ENCODE results near the gene PARN.
"Not testable (repeated sequence)": the region's sequence is repeated elsewhere in the genome, so short reads cannot be mapped to it uniquely, and the experiment has no call there.

PARN gene, protein sequence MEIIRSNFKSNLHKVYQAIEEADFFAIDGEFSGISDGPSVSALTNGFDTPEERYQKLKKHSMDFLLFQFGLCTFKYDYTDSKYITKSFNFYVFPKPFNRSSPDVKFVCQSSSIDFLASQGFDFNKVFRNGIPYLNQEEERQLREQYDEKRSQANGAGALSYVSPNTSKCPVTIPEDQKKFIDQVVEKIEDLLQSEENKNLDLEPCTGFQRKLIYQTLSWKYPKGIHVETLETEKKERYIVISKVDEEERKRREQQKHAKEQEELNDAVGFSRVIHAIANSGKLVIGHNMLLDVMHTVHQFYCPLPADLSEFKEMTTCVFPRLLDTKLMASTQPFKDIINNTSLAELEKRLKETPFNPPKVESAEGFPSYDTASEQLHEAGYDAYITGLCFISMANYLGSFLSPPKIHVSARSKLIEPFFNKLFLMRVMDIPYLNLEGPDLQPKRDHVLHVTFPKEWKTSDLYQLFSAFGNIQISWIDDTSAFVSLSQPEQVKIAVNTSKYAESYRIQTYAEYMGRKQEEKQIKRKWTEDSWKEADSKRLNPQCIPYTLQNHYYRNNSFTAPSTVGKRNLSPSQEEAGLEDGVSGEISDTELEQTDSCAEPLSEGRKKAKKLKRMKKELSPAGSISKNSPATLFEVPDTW

GRCh38 chr16:14629919-14630619 lies at the start of gene PARN:
PARN (minus strand) TSS chr16:14630260; CDS start chr16:14630125, 135 bp downstream.
- peak; percentile 91 to 94 for DNase-seq

DNA sequence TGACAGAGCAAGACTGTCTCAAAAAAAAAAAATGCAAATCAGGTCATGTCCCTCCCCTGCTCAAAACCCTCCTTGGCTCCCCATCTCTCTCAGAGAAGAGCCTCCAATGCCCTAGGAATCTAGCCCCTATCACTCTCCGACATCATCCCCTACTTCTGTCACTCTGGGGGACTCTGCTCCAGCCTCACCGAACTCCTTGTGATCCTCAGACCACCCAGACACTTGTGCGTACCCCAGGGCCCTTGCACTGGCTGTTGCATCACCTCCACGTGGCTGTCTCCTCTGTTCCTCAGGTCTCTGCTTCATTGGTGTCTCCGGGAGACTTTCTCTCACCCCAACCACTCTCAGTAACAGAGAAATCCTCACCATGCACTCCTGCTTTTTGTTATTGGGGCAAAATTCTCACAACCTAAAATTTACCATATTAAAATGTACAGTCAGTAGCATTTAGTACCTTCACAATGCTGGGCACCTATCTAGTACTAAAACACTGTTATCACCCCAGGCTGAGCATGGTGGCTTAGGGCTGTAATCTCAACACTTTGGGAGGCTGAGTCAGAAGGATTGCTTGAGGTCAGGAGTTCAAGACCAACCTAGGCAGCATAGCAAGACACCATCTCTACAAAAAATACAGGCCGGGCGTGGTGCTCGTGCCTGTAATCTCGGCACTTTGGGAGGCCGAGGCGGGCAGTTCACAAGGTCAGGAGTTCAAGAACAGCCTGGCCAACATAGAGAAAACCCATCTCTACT lies 48.9 kb upstream of the PARN start:
- DNase-seq = no peak

GRCh38 chr16:14677627-14678026 lies 47.6 kb upstream of the PARN start:
- no peak for DNase-seq

DNA sequence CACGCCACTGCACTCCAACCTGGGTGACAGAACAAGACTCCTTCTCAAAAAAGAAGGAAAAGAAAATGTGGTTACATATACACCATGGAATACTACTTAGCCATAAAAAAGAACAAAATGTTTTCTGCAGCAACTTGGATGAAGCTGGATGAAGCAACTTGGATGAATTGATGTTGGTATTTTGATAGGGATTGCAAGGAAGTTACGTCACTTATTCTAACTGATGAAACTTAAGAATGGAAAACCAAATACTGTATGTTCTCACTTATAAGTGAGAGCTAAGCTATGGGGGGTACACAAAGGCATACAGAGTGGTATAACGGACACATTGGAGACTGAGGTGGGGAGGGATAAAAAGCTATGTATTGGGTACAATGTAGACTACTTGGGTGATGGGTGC lies 46.6 kb upstream of the PARN start:
- DNase-seq = no peak

- DNase-seq = no peak
Observed at GRCh38 chr16:14672403-14672971, 42.4 kb upstream of the PARN start.

GRCh38 chr16:14669776-14670175 lies 39.7 kb upstream of the PARN start:
- no peak for DNase-seq

- no peak for DNase-seq
Observed at GRCh38 chr16:14668556-14669223, 38.6 kb upstream of the PARN start.

GRCh38 chr16:14667347-14668266 lies 37.5 kb upstream of the PARN start:
- DNase-seq = no peak

GRCh38 chr16:14658063-14658462 lies 28.0 kb upstream of the PARN start:
- no peak for DNase-seq

- no peak for DNase-seq
Observed at GRCh38 chr16:14652726-14653125, 22.7 kb upstream of the PARN start.

DNA sequence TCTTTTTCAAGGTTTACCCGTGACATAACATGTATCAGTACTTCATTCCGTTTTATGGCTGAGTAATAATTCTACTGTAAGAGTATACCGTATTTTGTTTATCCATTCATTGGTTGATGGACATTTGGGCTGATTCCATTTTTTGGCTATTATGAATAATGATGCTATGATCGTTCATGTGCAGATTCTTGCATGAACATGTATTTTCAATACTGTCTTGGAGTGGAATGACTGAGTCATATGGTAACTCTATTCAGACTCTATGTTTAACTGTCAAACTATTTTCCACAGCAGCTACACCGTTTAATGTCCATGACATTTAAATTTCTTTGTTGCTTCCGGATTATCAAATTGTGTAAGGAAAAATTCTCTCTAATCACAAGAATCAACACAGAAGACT lies 20.6 kb upstream of the PARN start:
- DNase-seq = no peak

DNA sequence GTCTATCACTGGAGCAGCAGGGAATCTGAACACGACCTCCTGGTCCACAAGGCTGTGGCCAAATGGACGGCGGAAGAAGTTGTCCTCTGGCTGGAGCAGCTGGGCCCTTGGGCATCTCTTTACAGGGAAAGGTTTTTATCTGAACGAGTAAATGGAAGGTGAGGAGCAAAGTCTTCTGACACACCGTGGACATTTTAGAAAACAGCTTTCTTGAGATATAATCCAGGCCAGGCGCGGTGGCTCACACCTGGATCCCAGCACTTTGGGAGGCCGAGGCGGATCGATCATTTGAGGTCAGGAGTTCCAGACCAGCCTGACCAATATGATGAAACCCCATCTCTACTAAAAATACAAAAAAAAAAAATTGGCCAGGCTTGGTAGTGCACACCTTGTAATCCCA lies 19.8 kb upstream of the PARN start:
- DNase-seq = no peak

DNA sequence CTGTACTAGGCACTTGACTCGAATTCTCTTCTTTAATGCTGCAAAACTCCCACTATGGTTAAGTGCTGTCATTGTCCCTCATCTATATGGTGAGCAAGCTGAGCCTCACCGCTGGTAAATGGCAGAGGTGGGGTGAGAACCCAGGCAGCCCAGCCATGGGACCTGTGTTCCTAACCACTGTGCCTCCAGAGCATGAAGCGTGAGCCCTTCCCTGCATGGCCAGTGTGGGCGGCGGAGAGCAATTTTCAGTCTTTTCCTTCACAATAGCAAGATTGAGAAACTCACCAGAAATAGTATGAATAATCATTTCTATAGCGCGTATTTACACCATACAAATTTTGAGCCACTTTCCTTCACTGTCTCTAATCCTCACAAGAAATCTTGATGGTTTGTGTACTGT lies 11.9 kb upstream of the PARN start:
- DNase-seq = no peak

DNA sequence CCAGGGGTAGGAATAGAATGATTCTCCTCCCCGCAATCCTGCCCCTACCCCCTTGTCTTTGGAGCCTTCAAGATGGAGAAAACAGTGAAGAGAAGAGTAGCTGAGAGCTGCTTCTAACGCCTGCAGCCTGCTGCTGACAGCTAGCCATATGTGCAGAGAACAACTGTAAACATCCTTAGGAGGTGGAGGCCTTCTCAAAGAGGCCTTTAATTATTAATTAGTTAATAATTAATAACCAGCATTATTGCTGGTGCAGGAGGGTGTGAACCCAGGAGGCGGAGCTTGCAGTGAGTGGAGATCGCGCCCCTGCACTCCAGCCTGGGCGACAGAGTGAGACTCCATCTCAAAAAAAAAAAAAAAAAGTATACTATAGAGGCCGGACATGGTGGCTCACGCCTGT lies 11.1 kb upstream of the PARN start:
- no peak for DNase-seq

DNA sequence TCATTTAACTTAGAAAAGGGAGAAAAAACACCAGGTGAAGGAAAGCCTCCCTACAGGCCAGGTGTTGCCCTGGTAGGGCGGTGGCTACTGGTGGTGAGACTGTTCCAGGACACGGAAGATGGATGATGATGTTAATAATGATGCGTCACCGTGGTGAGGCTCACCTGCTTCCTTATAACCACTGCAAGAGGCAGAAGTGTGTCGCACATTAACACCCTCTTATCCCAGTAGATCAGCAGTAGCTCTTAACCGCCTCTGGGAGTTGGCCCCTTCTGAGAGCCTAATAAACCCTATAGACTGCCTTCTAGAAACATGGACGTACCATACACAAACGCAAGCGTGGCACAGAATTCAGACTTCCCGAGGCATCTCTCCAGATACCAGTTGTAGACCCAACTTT lies 10.5 kb upstream of the PARN start:
- no peak for DNase-seq

- DNase-seq = not testable (repeated sequence)
Observed at GRCh38 chr16:14636951-14637240, 6.8 kb upstream of the PARN start.

DNA sequence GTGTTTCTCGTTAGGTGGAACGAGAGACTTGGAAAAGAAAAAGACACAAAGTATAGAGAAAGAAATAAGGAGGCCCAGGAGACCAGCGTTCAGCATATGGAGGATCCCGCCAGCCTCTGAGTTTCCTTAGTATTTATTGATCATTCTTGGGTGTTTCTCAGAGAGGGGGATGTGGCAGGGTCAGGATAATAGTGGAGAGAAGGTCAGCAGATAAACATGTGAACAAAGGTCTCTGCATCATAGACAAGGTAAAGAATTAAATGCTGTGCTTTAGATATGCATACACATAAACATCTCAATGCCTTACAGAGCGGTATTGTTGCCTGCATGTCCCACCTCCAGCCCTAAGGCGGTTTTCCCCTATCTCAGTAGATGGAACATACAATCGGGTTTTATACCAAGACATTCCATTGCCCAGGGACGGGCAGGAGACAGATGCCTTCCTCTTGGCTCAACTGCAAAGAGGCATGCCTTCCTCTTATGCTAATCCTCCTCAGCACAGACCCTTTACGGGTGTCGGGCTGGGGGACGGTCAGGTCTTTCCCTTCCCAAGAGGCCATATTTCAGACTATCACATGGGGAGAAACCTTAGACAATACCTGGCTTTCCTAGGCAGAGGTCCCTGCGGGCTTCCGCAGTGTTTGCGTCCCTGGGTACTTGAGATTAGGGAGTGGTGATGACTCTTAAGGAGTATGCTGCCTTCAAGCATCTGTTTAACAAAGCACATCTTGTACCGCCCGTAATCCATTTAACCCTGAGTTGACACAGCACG lies 6.3 kb upstream of the PARN start:
- DNase-seq = not testable (repeated sequence)

DNA sequence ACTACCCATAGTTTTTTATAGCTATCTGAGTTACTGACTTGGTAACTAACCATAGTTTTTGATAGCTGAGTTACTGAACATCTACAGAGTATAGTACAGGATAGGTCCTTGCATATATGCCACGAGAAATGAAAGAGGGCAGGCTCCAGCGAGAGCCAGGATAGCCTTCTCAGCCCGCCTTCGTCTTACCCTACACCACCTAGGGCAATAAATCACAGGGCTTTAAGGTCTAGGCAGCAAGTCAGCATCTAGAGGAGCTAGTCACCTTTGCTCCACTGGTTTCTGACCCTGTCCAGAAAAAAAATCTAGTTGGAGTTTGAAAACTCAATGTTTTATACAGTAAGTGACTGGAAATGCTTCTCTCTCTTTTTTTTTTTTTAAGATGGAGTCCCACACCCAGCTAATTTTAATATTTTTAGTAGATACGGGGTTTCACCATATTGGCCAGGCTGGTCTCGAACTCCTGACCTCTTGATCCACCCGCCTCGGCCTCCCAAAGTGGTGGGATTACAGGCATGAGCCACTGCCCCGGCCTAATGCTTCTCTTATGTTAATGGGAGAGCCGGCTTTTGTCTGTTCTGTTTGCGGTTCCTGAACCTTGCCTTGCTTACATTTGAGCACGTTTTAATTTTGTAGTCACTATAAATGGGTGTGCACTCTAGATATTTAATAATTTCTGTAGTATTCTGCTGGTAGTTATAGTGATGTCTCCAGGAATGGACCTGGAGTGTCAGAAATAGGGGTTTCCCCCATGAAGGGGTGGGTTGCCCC lies 5.5 kb upstream of the PARN start:
- DNase-seq = no peak

GRCh38 chr16:14634389-14634725 lies 4.3 kb upstream of the PARN start:
- no peak for DNase-seq

Measured in AML-193 (cell line).